Naive thymus-derived CD4-positive, alpha-beta T cell (primary cell): ENCODE data around the gene CLSTN2. TPM values are rescaled to one million over a fixed set of nuclear protein-coding genes. Genes with fewer than 3 reads are reported as not detected.

Source experiments
- ATAC-seq: fragments of 150-1000 bp; cut with Tn5 transposase; 2 replicates; pipeline ENCODE4 v1.10.0; 2021; ENCODE audit warnings: mild to moderate bottlenecking, moderate library complexity
- CTCF ChIA-PET: fragments of 350-600 bp; sonication (Branson Sonifier 250); formaldehyde crosslinking; loops from one replicate; lab custom pipeline; 2021; ENCODE audit warnings: antibody characterized with exemption; lab: Charles Lee
- POLR2A ChIA-PET: fragments of 350-600 bp; sonication (Branson Sonifier 250); formaldehyde crosslinking; loops from one replicate; lab custom pipeline; 2021; ENCODE audit warnings: antibody characterized with exemption, inconsistent platforms; lab: Charles Lee
- DNase-seq, 9 donors: peaks; one replicate each; pipeline versions ENCODE4 v3.0.0 to v3.0.0-alpha.2; 2020 to 2022; ENCODE audit warnings: mixed read lengths in 1 of 9
- H3K27ac ChIP-seq: one replicate; pipeline ENCODE4 v1.7.0; 2013; ENCODE audit warnings: mild to moderate bottlenecking, low read depth, low read length, moderate library complexity
- H3K27me3 ChIP-seq, 2 donors: one replicate each; pipeline ENCODE4 v1.7.0; 2013; ENCODE audit warnings: low read length in 2 of 2, mild to moderate bottlenecking in 2 of 2, moderate library complexity in 2 of 2; ENCODE audit not compliant: control insufficient read depth in 2 of 2, insufficient read depth in 2 of 2
- H3K36me3 ChIP-seq, 3 experiments: 1 replicate in 2 of 3; 2 replicates in 1 of 3; pipeline ENCODE4 v1.7.0; 2013; ENCODE audit warnings: low read length in 3 of 3, mild to moderate bottlenecking in 3 of 3, moderate library complexity in 1 of 3; ENCODE audit not compliant: insufficient read depth in 3 of 3, control insufficient read depth in 2 of 3
- H3K4me1 ChIP-seq, 2 donors: one replicate each; pipeline ENCODE4 v1.7.0; 2013; ENCODE audit warnings: low read length in 2 of 2, mild to moderate bottlenecking in 2 of 2, moderate library complexity in 1 of 2; ENCODE audit not compliant: control insufficient read depth in 2 of 2, insufficient read depth in 2 of 2
- H3K4me3 ChIP-seq: 2 replicates; pipeline ENCODE4 v1.7.0; 2013; ENCODE audit warnings: mild to moderate bottlenecking, low read length
- H3K9me3 ChIP-seq, 3 experiments: 1 replicate in 2 of 3; 2 replicates in 1 of 3; pipeline ENCODE4 v1.7.0; 2013; ENCODE audit warnings: low read length in 3 of 3; ENCODE audit not compliant: control insufficient read depth in 2 of 3
- H3K27ac Mint-ChIP-seq, 9 donors: one replicate each; pipeline ENCODE4 v1.8.0; 2020 to 2022; ENCODE audit warnings: mixed read lengths in 9 of 9, mild to moderate bottlenecking in 8 of 9, moderate library complexity in 5 of 9, inconsistent platforms in 2 of 9
- H3K27me3 Mint-ChIP-seq, 5 donors: one replicate each; pipeline ENCODE4 v1.8.0; 2021 to 2022; ENCODE audit warnings: mixed read lengths in 5 of 5, mild to moderate bottlenecking in 1 of 5
- H3K36me3 Mint-ChIP-seq, 5 donors: one replicate each; pipeline ENCODE4 v1.8.0; 2020 to 2022; ENCODE audit warnings: mixed read lengths in 5 of 5, mild to moderate bottlenecking in 3 of 5, inconsistent platforms in 1 of 5
- H3K4me1 Mint-ChIP-seq, 7 donors: one replicate each; pipeline ENCODE4 v1.8.0; 2020 to 2022; ENCODE audit warnings: mixed read lengths in 7 of 7, mild to moderate bottlenecking in 3 of 7, inconsistent platforms in 1 of 7
- H3K4me3 Mint-ChIP-seq, 10 donors: one replicate each; pipeline ENCODE4 v1.8.0; 2020 to 2022; ENCODE audit warnings: mild to moderate bottlenecking in 10 of 10, mixed read lengths in 10 of 10, moderate library complexity in 6 of 10, inconsistent platforms in 2 of 10
- H3K9me3 Mint-ChIP-seq, 11 donors: one replicate each; pipeline ENCODE4 v1.8.0; 2020 to 2022; ENCODE audit warnings: mixed read lengths in 11 of 11, mild to moderate bottlenecking in 4 of 11, inconsistent platforms in 1 of 11, moderate library complexity in 1 of 11
- intact Hi-C, 2 donors: fragments of 100-400 bp; cut with micrococcal nuclease; formaldehyde crosslinking; loops; one replicate each; pipeline ENCODE4 v1.15.1; 2023
- polyA plus RNA-seq, 2 donors: library from polyadenylated mRNA; unstranded; fragments of 300-500 nt; fragmentation: Illumina TruSeq; gene quantifications; one replicate each; pipeline ENCODE4 v1.2.3, GENCODE V29; 2021
- total RNA-seq, 6 experiments: library from RNA in 5 of 6; stranded (reverse) in 5 of 6; gene quantifications; 1 replicate in 5 of 6; 2 replicates in 1 of 6; pipeline ENCODE4 v1.2.3 and lab custom pipeline; 2021 to 2026

CLSTN2 gene
- under 1 TPM in 1 of 5 experiments, not detected in 4; 0.02 TPM for total RNA-seq
- polyA plus RNA-seq: not detected
- total RNA-seq (lab: John Stamatoyannopoulos, UW): not detected

GRCh38 chr3:139935016-139935865 lies at the start of gene CLSTN2:
Gene CLSTN2 (plus strand): TSS chr3:139935185.
- DNase-seq: peak in 1 of 9 donors; percentile 33
- peaks cover 0 to 11% (median 3%) of the 10 kb centered on the region in 7 donors for H3K4me1 Mint-ChIP-seq
- H3K9me3 Mint-ChIP-seq: peaks cover 0 to 5% (median 0%) of the 10 kb centered on the region in 11 donors
- Histone ChIP-seq H3K9me3 (no peaks in the 10 kb centered on the region), H3K4me3 (no peak within 1 kb of the TSS), H3K27ac (no peak within 1 kb of the TSS), H3K36me3 (no peaks in the 10 kb centered on the region), H3K4me1 (no peaks in the 10 kb centered on the region), H3K27me3 (no peaks in the 10 kb centered on the region)
- intact Hi-C loops: loop anchor here (5.0 to 10.0 kb wide), 2 partner anchors 510 to 1257 kb away; no protein-coding TSS in a partner anchor
- POLR2A ChIA-PET: no interaction called here
- H3K27me3 Mint-ChIP-seq: peaks cover 47 to 69% (median 56%) of the 10 kb centered on the region in 5 donors
- H3K36me3 Mint-ChIP-seq: no peaks in the 10 kb centered on the region
- peak within 1 kb of the TSS in 2 of 10 donors; percentile 38 to 41 for H3K4me3 Mint-ChIP-seq
- H3K27ac Mint-ChIP-seq: no peak within 1 kb of the TSS
- ATAC-seq: peak; percentile 36
- CTCF ChIA-PET: no interaction called here

- intact Hi-C loops: no loop called here
- DNase-seq: no peak
- POLR2A ChIA-PET: no interaction called here
These were observed 47.6 kb upstream of the CLSTN2 start for GRCh38 chr3:139887431-139887830.

GRCh38 chr3:139888561-139889140 lies 46.3 kb upstream of the CLSTN2 start:
- no peaks in the 10 kb centered on the region for H3K9me3 ChIP-seq
- H3K4me3 Mint-ChIP-seq: no peak overlapping the region
- H3K27me3 Mint-ChIP-seq: peaks cover 0 to 16% (median 6%) of the 10 kb centered on the region in 5 donors
- H3K4me3 ChIP-seq: no peak overlapping the region
- H3K9me3 Mint-ChIP-seq: peaks cover 0 to 10% (median 5%) of the 10 kb centered on the region in 11 donors
- DNase-seq (no peak), ATAC-seq (no peak)
- POLR2A ChIA-PET: no interaction called here
- H3K36me3 ChIP-seq: no peaks in the 10 kb centered on the region
- H3K27ac ChIP-seq: no peak overlapping the region
- no peaks in the 10 kb centered on the region for H3K27me3 ChIP-seq
- CTCF ChIA-PET: no interaction called here
- no peaks in the 10 kb centered on the region for H3K4me1 Mint-ChIP-seq
- peaks cover 0 to 3% (median 0%) of the 10 kb centered on the region in 5 donors for H3K36me3 Mint-ChIP-seq
- intact Hi-C loops: no loop called here
- no peak overlapping the region for H3K27ac Mint-ChIP-seq
- no peaks in the 10 kb centered on the region for H3K4me1 ChIP-seq

More at GRCh38 chr3:139887431-139887830, 47.6 kb upstream of the CLSTN2 start:
- Histone ChIP-seq H3K9me3 (no peaks in the 10 kb centered on the region), H3K4me3 (no peak overlapping the region), H3K36me3 (no peaks in the 10 kb centered on the region), H3K27ac (no peak overlapping the region), H3K27me3 (no peaks in the 10 kb centered on the region), H3K4me1 (no peaks in the 10 kb centered on the region)
- Mint-ChIP-seq H3K4me3 (no peak overlapping the region), H3K4me1 (no peaks in the 10 kb centered on the region), H3K27ac (no peak overlapping the region), H3K9me3 (peaks cover 0 to 13% (median 9%) of the 10 kb centered on the region in 11 donors), H3K36me3 (peaks cover 0 to 4% (median 0%) of the 10 kb centered on the region in 5 donors), H3K27me3 (peaks cover 0 to 17% (median 9%) of the 10 kb centered on the region in 5 donors)
- no peak for ATAC-seq
- CTCF ChIA-PET: no interaction called here

GRCh38 chr3:139893267-139893962 lies 41.6 kb upstream of the CLSTN2 start:
- H3K27ac ChIP-seq: no peak overlapping the region
- peaks cover 0 to 12% (median 0%) of the 10 kb centered on the region in 5 donors for H3K27me3 Mint-ChIP-seq
- POLR2A ChIA-PET: no interaction called here
- H3K9me3 ChIP-seq: no peaks in the 10 kb centered on the region
- H3K4me3 ChIP-seq: no peak overlapping the region
- no peaks in the 10 kb centered on the region for H3K4me1 ChIP-seq
- no peaks in the 10 kb centered on the region for H3K36me3 Mint-ChIP-seq
- H3K36me3 ChIP-seq: no peaks in the 10 kb centered on the region
- H3K9me3 Mint-ChIP-seq: peaks cover 0 to 4% (median 0%) of the 10 kb centered on the region in 11 donors
- H3K4me1 Mint-ChIP-seq: no peaks in the 10 kb centered on the region
- DNase-seq (no peak), ATAC-seq (no peak)
- H3K27ac Mint-ChIP-seq: no peak overlapping the region
- H3K4me3 Mint-ChIP-seq: no peak overlapping the region
- CTCF ChIA-PET: no interaction called here
- H3K27me3 ChIP-seq: no peaks in the 10 kb centered on the region
- intact Hi-C loops: no loop called here

GRCh38 chr3:139893963-139894642 lies 40.9 kb upstream of the CLSTN2 start:
- ATAC-seq (no peak), DNase-seq (no peak)
- CTCF ChIA-PET: no interaction called here
- Mint-ChIP-seq H3K9me3 (peaks cover 0 to 4% (median 0%) of the 10 kb centered on the region in 11 donors), H3K36me3 (no peaks in the 10 kb centered on the region), H3K27ac (no peak overlapping the region), H3K27me3 (peaks cover 0 to 12% (median 0%) of the 10 kb centered on the region in 5 donors), H3K4me1 (no peaks in the 10 kb centered on the region), H3K4me3 (no peak overlapping the region)
- Histone ChIP-seq H3K9me3 (no peaks in the 10 kb centered on the region), H3K36me3 (no peaks in the 10 kb centered on the region), H3K27ac (no peak overlapping the region), H3K4me1 (no peaks in the 10 kb centered on the region), H3K27me3 (no peaks in the 10 kb centered on the region), H3K4me3 (no peak overlapping the region)
- POLR2A ChIA-PET: no interaction called here
- intact Hi-C loops: no loop called here

GRCh38 chr3:139894643-139894989 lies 40.4 kb upstream of the CLSTN2 start:
- H3K4me1 Mint-ChIP-seq: no peaks in the 10 kb centered on the region
- no peak overlapping the region for H3K4me3 Mint-ChIP-seq
- intact Hi-C loops: no loop called here
- H3K27me3 Mint-ChIP-seq: peaks cover 0 to 12% (median 0%) of the 10 kb centered on the region in 5 donors
- no peaks in the 10 kb centered on the region for H3K36me3 Mint-ChIP-seq
- DNase-seq (no peak), ATAC-seq (no peak)
- no peak overlapping the region for H3K27ac Mint-ChIP-seq
- no peaks in the 10 kb centered on the region for H3K4me1 ChIP-seq
- POLR2A ChIA-PET: no interaction called here
- no peak overlapping the region for H3K27ac ChIP-seq
- no peaks in the 10 kb centered on the region for H3K27me3 ChIP-seq
- H3K9me3 Mint-ChIP-seq: peaks cover 0 to 6% (median 0%) of the 10 kb centered on the region in 11 donors
- no peaks in the 10 kb centered on the region for H3K9me3 ChIP-seq
- CTCF ChIA-PET: no interaction called here
- no peak overlapping the region for H3K4me3 ChIP-seq
- no peaks in the 10 kb centered on the region for H3K36me3 ChIP-seq
